Vagina (tissue), 2 donors: ENCODE data around the gene SEZ6L. TPM values are rescaled to one million over a fixed set of nuclear protein-coding genes. Genes with fewer than 3 reads are reported as not detected.

ENCODE experiments used
- DNase-seq, 2 donors: peaks; one replicate each; pipeline ENCODE4 v3.0.0-alpha.2; 2017; ENCODE audit errors: extremely low spot score in 2 of 2
- H3K27ac ChIP-seq: fragments of 200-600 bp; sonication (generic); one replicate; pipeline ENCODE4 v1.5.1; 2019
- H3K27me3 ChIP-seq: fragments of 200-600 bp; sonication (generic); one replicate; pipeline ENCODE4 v1.5.1; 2019
- H3K36me3 ChIP-seq, 2 donors: fragments of 200-600 bp; sonication (generic); one replicate each; pipeline ENCODE4 v1.5.1; 2017 to 2019
- H3K4me1 ChIP-seq: fragments of 200-600 bp; sonication (generic); one replicate; pipeline ENCODE4 v1.5.1; 2019
- H3K4me3 ChIP-seq, 2 donors: fragments of 200-600 bp; sonication (generic); 1 replicate in 1 of 2; 2 replicates in 1 of 2; pipeline ENCODE4 v1.5.1; 2016 to 2019
- H3K9me3 ChIP-seq: fragments of 200-600 bp; sonication (generic); one replicate; pipeline ENCODE4 v1.5.1; 2019
- POLR2A ChIP-seq, 2 donors: fragments of 450-650 bp; IDR thresholded peaks; one replicate each; pipeline ENCODE4 v1.6.1; 2017; ENCODE audit warnings: antibody characterized with exemption in 2 of 2, mild to moderate bottlenecking in 2 of 2, moderate library complexity in 2 of 2
- POLR2AphosphoS5 ChIP-seq, 2 donors: sonication (generic); formaldehyde crosslinking; IDR thresholded peaks; one replicate each; pipeline ENCODE4 v1.9.0; 2017; ENCODE audit warnings: antibody characterized with exemption in 2 of 2, mild to moderate bottlenecking in 2 of 2, low read depth in 1 of 2; ENCODE audit not compliant: insufficient read depth in 1 of 2
- intact Hi-C: fragments of 100-400 bp; cut with DNase I; formaldehyde crosslinking; loops from one replicate; pipeline ENCODE4 v1.15.1; 2023
- total RNA-seq: library from RNA; depleted of rRNA; stranded (reverse); fragments of >200 nt; gene quantifications from one replicate; pipeline ENCODE4 v1.2.3, GENCODE V29; 2016
- TF ChIP-seq, protein P1 (sequence below), 3 experiments: fragments of 450-650 bp in 2 of 3; fragments of 200-600 bp in 1 of 3; sonication (generic) in 1 of 3; IDR thresholded peaks; one replicate each; pipeline ENCODE4 v1.5.1; 2017 to 2019; ENCODE audit warnings: antibody characterized with exemption in 3 of 3, mild to moderate bottlenecking in 2 of 3, moderate library complexity in 2 of 3

SEZ6L gene
- total RNA-seq, 1 donor from 2014 or later = 1.2 TPM

DNA sequence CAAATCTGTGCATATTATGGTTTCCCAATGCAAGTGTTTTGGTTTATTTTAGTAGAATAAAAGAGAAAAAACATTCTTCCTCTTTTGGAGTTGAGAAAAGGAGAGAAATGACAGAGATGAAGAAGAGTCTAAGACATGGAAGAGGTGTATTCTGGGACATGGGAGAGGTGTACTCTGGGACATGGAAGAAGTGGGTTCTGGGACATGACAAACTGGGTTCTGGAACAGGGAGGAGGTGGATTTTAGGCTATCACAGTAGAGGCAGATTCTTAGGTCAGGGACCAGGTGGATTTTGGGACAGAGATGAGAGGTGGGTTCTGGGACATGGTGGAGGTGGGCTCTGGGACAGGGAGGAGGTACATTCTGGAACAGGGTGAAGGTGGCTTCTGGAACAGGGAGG, 257.7 kb downstream of the SEZ6L start:
- Histone ChIP-seq H3K4me1 (peaks cover 13% of the 10 kb centered on the region), H3K9me3 (no peaks in the 10 kb centered on the region), H3K27ac (no peak overlapping the region), H3K4me3 (no peak overlapping the region), H3K27me3 (no peaks in the 10 kb centered on the region), H3K36me3 (no peaks in the 10 kb centered on the region)
- TF ChIP-seq POLR2AphosphoS5 (IDR thresholded peaks at IDR 0.05; ENCODE audit: insufficient read depth in 1 of 2, low read depth in 1 of 2) (no peak), POLR2A (IDR thresholded peaks at IDR 0.05) (no peak)
- TF ChIP-seq, protein P1, sequence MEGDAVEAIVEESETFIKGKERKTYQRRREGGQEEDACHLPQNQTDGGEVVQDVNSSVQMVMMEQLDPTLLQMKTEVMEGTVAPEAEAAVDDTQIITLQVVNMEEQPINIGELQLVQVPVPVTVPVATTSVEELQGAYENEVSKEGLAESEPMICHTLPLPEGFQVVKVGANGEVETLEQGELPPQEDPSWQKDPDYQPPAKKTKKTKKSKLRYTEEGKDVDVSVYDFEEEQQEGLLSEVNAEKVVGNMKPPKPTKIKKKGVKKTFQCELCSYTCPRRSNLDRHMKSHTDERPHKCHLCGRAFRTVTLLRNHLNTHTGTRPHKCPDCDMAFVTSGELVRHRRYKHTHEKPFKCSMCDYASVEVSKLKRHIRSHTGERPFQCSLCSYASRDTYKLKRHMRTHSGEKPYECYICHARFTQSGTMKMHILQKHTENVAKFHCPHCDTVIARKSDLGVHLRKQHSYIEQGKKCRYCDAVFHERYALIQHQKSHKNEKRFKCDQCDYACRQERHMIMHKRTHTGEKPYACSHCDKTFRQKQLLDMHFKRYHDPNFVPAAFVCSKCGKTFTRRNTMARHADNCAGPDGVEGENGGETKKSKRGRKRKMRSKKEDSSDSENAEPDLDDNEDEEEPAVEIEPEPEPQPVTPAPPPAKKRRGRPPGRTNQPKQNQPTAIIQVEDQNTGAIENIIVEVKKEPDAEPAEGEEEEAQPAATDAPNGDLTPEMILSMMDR (IDR thresholded peaks at IDR 0.05) = no peak
- intact Hi-C loops = no loop called here
- no peak for DNase-seq

DNA sequence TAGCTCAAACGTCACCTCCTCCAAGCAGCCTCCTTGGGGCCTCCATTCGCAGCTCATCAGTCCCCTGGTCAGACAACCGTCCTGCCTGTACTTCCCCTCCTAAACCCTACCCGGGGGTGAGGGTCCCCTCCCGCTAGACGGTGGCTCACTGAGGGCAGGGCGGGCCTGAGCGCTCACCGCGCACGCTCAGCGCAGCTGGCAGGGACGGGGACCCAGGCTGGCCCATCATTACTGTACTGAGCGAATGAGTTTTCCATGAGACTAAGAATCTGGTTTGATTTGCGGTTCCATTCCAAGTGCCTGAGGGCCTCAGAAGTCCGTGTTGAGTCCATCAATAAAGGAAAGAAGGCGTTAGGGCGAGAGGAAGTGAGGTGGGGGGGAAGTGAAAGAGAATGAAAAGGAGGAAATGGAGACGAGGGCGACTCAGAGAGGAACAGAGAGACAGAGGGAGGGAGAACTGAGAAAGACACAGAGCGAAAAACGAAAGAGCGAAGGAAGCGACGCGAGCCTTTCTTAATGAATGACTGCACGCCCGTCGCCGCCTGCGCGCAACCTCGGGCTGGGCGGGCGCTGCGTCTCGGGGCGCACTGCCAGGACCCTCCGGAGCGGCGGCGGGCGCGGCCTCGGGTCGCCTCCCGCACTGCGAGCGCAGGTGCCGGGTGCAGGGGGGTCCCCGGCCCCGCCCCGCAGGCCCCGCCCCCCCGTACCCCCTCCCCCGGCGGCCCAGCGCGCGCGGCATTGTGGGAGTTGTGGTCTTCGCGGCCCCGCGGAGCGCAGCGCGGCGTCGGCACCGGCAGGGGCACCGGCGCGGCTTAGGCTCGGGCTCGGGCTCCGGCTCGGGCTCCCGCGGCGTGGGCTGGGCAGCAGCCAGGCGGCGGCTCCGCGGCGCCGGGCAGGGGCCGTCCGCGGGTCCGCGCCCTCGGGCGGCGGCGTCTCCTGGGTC, 259.5 kb downstream of the SEZ6L start, which contains the start of gene ASPHD2:
Gene ASPHD2, plus strand, starts transcription at position 746 of the 943 bp plus-strand sequence. CDS start 4,356 bp downstream, outside the sequence.
- TF ChIP-seq POLR2A (IDR thresholded peaks at IDR 0.05) (peak in 1 of 2 donors; percentile 23), POLR2AphosphoS5 (IDR thresholded peaks at IDR 0.05; ENCODE audit: insufficient read depth in 1 of 2, low read depth in 1 of 2) (peak in 1 of 2 donors; percentile 24)
- TF ChIP-seq, protein P1 (IDR thresholded peaks at IDR 0.05) = no peak
- H3K4me3 ChIP-seq = peak within 1 kb of the TSS; percentile 62
- intact Hi-C loops = no loop called here
- no peaks in the 10 kb centered on the region for H3K36me3 ChIP-seq
- H3K9me3 ChIP-seq = no peaks in the 10 kb centered on the region
- peaks cover 13% of the 10 kb centered on the region for H3K4me1 ChIP-seq
- DNase-seq = no peak
- peak within 1 kb of the TSS; percentile 58 for H3K27ac ChIP-seq
- H3K27me3 ChIP-seq = no peaks in the 10 kb centered on the region

DNA sequence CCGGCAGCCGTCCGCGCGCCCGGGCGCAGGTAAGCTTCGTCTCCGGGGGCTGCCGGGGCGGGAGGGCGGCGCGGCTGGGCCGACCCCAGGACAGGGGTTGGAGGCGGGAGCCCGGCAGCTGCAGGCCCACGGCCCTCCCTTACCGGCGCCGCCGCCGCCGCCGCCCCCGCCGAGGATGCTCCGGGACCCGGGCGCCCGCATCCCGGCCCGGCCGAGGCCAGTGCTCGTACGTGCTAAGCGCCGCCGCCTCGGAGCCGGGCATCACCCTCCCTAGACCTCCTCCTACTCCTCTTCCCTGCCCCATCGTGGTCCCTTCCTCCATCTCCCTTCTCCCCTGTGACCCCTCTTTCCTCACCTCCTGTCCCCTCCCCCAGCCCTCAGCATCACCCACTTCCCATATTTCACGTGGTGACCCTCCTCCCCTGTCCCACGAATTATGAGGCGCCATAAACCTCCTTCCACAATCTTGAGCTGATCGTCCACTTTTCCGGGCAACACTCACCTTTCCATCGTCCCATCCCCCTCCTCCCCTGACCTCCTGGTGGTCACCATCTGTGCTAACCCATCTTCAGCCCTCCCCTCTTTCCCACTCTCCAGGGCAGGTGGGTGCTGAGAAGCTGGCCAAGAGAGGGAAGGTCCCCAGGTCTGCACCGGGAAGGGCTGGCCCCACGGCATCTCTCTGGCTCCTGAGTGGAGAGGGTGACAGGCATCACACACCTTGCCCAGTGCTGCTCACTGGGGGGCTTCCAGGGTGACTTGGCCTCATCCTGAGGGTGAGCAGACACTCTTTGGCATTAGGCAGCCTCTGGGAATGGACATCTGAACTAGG, 260.4 kb downstream of the SEZ6L start:
- H3K27ac ChIP-seq = no peak overlapping the region
- DNase-seq = no peak

DNA sequence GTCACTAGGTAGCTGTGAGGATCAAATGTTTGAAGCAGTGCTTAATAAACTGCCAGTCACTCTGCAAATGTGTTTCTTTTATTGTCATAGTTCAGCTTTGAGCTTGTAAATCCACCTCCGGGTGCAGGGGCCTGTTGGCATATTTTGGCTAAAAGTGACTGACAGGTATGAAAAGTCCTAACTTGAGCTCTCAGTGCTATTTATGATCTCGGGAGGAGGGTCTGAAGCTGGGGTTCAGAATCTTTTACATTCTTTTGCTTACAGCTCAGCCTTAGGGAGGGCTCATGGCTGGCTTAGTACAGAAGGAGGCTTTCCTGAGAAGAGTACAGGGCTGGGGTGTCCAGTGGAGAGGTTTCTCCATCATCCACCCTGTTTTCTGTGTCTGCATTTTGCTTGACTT, 261.3 kb downstream of the SEZ6L start:
- no peaks in the 10 kb centered on the region for H3K27me3 ChIP-seq
- intact Hi-C loops = no loop called here
- no peak overlapping the region for H3K27ac ChIP-seq
- DNase-seq = no peak
- TF ChIP-seq POLR2AphosphoS5 (IDR thresholded peaks at IDR 0.05; ENCODE audit: insufficient read depth in 1 of 2, low read depth in 1 of 2) (no peak), POLR2A (IDR thresholded peaks at IDR 0.05) (no peak)
- TF ChIP-seq, protein P1 (IDR thresholded peaks at IDR 0.05) = no peak
- H3K4me1 ChIP-seq = peaks cover 13% of the 10 kb centered on the region
- no peak overlapping the region for H3K4me3 ChIP-seq
- no peaks in the 10 kb centered on the region for H3K36me3 ChIP-seq
- H3K9me3 ChIP-seq = no peaks in the 10 kb centered on the region

More for the DNA sequence above, 260.4 kb downstream of the SEZ6L start:
- Histone ChIP-seq H3K27me3 (no peaks in the 10 kb centered on the region), H3K36me3 (no peaks in the 10 kb centered on the region), H3K9me3 (no peaks in the 10 kb centered on the region), H3K4me3 (peak overlapping the region; percentile 62), H3K4me1 (peaks cover 13% of the 10 kb centered on the region)
- TF ChIP-seq POLR2AphosphoS5 (IDR thresholded peaks at IDR 0.05; ENCODE audit: insufficient read depth in 1 of 2, low read depth in 1 of 2) = no peak
- TF ChIP-seq, protein P1 (IDR thresholded peaks at IDR 0.05) = no peak
- no peak for TF ChIP-seq POLR2A (IDR thresholded peaks at IDR 0.05)
- intact Hi-C loops = no loop called here
